ENCODE measurements around the gene KIF9.
A peak's percentile ranks its signal among the peaks of the same experiment; 100 is the strongest.
"Not testable (repeated sequence)": the region's sequence is repeated elsewhere in the genome, so short reads cannot be mapped to it uniquely, and the experiment has no call there.

The KIF9 gene

DNA sequence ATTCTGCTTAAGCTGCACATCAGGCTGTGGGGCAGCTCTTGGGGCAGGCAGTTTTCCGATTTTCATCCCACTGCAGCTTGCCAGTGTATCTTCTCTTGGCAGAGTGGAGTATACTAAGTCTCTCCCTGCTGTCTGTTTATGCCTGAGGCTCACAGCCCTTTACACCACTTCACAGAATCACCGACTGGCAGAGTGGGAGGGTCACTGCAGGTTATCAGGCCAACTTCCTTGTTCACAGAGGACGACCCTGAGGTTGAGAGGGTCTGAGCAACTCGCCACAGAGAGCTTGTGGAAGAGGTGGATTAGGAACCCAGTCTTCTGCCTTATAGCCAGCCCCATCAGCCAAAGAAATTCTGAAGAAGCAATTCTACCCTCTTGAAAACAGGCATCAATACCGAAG lies 30.9 kb downstream of the KIF9 start:
- in situ Hi-C loops (cut with MboI; ENCODE audit: low sequenced_read_pairs) = loop anchor here (10.0 kb wide), 1 partner anchor 73 kb away; no protein-coding TSS in a partner anchor
- H3K36me3 ChIP-seq (replicated peaks) = no peaks in the 10 kb centered on the region
- H3K27me3 ChIP-seq (ENCODE audit: low read depth) = no peaks in the 10 kb centered on the region
- no peak overlapping the region for H3K4me3 ChIP-seq
- no peaks in the 10 kb centered on the region for H3K9me3 ChIP-seq
- H3K4me1 ChIP-seq = peaks cover 12% of the 10 kb centered on the region
- DNase-seq (ENCODE audit: low spot score in 2 of 2) = no peak

DNA sequence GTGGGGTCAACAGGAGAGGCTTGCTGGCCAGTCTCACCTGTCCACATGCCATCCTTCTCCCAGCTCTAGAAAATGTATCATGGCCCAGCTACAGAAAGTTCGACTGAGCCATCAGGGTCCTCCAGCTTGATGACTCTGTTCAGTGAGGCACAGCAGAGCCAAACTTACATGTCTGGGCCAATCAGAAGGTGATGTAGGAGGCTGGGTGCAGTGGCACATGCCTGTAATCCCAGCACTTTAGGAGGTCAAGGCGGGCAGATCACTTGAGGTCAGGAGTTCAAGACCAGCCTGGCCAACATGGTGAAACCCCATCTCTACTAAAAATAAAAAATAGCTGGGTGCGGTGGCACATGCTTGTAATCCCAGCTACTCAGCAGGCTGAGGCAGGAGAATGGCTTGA lies 31.5 kb downstream of the KIF9 start:
- H3K27me3 ChIP-seq (ENCODE audit: low read depth); DNase-seq (ENCODE audit: low spot score in 2 of 2); H3K4me3 ChIP-seq; H3K36me3 ChIP-seq (replicated peaks); H3K9me3 ChIP-seq: not testable (repeated sequence)
- H3K4me1 ChIP-seq = peaks cover 12% of the 10 kb centered on the region
- in situ Hi-C loops (cut with MboI; ENCODE audit: low sequenced_read_pairs) = loop anchor here (10.0 kb wide), 1 partner anchor 74 kb away; no protein-coding TSS in a partner anchor

DNA sequence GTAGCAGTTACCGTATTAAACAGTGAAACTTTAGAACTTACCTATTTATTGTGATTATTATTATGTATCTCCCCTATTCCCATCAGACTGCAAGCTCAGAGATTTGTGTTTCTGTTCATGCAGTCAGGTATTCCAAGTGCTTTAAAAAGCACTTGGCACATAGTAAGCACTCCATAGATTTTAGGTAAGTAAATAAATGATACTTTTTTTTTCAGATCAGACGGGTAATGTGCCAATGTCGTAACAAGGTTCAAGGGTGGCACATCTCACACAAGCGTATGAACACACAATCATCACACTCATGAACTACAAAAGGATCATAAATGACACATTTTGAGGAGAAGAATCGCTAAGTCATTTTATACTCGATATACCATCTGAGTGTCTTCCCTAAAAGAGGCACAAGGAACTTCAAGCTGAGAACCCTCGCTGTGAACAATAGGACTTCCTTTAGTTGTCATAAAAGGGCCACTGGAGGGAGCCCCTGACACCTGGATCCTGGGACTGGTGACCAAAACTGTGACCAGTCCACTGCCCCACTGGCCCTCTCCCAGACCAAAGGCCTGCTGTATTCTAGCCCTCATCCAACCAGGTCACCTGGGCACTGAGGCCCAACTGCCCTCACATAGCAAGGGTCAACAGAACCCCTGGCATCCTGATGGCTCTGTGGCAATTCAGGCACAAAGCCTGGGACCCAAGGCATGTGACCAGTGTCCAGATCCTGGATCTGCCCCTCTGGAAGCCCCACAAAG lies 32.1 kb downstream of the KIF9 start:
- Histone ChIP-seq H3K4me1 (peaks cover 12% of the 10 kb centered on the region), H3K27me3 (ENCODE audit: low read depth) (no peaks in the 10 kb centered on the region), H3K4me3 (no peak overlapping the region), H3K9me3 (no peaks in the 10 kb centered on the region), H3K36me3 (replicated peaks) (no peaks in the 10 kb centered on the region)
- peak; percentile 43 to 60 for DNase-seq (ENCODE audit: low spot score in 2 of 2)
- in situ Hi-C loops (cut with MboI; ENCODE audit: low sequenced_read_pairs) = loop anchor here (10.0 kb wide), 1 partner anchor 74 kb away; no protein-coding TSS in a partner anchor

DNA sequence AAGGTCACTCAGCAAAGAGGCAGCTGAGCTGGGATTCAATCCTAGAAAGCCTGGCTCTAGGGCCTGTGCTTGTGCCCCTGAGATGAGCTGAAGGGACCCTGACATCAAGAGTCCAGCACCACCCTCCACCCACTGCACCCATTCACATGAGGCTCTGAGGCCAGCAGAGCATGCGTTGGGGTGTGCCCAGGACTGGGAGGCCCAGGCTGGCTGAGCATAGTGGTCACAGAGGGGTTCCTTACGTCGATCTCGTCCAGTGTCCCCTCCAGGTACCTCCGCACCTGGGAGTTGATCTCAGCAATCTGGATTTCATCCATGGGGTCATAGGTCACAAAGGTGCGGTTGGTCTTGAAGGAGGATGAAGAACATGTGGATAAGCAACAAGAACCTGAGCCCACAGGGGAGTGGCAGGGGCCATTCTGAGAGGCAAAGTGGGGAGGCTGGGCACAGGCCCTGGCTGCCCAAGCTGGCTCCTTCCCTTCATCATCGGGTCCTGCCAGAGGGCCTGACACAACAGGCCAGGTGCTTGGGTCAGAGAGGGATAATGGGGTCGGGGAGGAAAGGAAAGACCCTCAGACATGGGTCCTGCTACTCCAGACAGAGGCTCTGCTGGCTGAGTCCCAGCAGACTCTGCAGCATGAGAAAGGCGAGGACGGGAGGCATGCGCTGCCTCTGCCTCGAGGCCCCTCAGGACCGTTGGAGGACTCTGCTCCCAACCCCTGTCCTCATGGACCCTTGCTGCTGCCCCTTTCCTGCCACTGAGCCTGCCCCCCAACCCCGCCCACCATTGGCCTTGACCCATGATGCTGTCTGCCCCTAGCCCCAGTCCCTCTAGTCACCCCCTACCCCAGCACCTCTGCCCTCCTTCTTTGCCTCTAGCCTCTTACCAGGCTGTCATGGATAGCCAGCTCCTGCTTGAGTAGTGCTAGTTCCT lies 35.2 kb downstream of the KIF9 start:
- no peak for DNase-seq (ENCODE audit: low spot score in 2 of 2)
- no peaks in the 10 kb centered on the region for H3K4me1 ChIP-seq
- no peaks in the 10 kb centered on the region for H3K36me3 ChIP-seq (replicated peaks)
- H3K9me3 ChIP-seq = no peaks in the 10 kb centered on the region
- H3K27me3 ChIP-seq (ENCODE audit: low read depth) = no peaks in the 10 kb centered on the region
- in situ Hi-C loops (cut with MboI; ENCODE audit: low sequenced_read_pairs) = no loop called here
- H3K4me3 ChIP-seq = no peak overlapping the region

DNA sequence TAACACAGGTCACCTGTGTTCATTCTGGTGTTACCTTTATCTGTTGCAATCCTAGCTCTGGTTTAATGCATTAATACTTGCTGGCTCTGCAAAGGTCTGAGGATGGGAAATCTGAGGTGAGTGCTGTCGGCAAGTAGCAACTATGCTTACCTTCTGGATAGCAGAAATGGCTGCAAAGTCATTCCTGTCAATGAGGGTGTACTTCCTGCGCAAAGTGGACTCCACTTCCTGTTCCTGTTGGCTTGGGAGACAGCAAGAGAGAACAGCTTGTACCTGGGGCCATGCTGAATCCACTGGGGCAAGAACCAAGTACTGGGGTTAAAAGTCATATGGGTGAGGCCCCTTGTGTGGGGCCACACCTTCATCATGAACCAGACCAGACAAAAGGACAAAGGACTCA lies 37.3 kb downstream of the KIF9 start:
- no peaks in the 10 kb centered on the region for H3K9me3 ChIP-seq
- in situ Hi-C loops (cut with MboI; ENCODE audit: low sequenced_read_pairs) = no loop called here
- DNase-seq (ENCODE audit: low spot score in 2 of 2) = no peak

DNA sequence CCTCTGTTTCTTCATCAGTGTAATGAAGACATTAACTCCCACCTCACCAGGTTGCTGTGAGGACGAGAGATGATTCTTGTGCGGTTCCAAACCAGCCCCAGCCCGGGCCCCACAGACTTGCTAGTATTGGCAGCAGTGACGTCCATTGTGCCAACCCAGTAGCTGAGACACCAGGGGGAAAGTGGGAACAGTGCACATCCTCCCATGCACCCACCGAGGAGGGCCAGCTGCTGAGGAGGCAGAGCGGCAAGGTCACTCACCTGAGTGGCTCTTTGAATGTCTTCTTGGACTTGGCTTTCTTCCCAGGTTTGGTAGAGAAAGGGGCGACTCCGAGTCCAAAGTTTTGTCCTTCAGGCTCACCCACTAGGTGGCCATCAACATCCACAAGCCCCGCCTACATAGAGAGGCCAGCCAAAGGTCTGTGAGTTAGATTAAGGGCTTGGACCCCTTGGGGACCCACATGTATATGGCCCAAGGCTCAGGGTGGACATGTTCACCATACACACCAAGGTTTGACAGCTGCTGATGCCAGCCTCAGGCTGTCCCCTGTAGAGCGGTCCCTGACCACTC lies 38.0 kb downstream of the KIF9 start:
- Histone ChIP-seq H3K27me3 (ENCODE audit: low read depth) (no peaks in the 10 kb centered on the region), H3K4me3 (no peak overlapping the region), H3K36me3 (replicated peaks) (no peaks in the 10 kb centered on the region), H3K9me3 (no peaks in the 10 kb centered on the region), H3K4me1 (no peaks in the 10 kb centered on the region)
- in situ Hi-C loops (cut with MboI; ENCODE audit: low sequenced_read_pairs) = no loop called here
- DNase-seq (ENCODE audit: low spot score in 2 of 2) = no peak

More for the DNA sequence above, 37.3 kb downstream of the KIF9 start:
- Histone ChIP-seq H3K36me3 (replicated peaks) (no peaks in the 10 kb centered on the region), H3K27me3 (ENCODE audit: low read depth) (no peaks in the 10 kb centered on the region), H3K4me1 (no peaks in the 10 kb centered on the region), H3K4me3 (no peak overlapping the region)

DNA sequence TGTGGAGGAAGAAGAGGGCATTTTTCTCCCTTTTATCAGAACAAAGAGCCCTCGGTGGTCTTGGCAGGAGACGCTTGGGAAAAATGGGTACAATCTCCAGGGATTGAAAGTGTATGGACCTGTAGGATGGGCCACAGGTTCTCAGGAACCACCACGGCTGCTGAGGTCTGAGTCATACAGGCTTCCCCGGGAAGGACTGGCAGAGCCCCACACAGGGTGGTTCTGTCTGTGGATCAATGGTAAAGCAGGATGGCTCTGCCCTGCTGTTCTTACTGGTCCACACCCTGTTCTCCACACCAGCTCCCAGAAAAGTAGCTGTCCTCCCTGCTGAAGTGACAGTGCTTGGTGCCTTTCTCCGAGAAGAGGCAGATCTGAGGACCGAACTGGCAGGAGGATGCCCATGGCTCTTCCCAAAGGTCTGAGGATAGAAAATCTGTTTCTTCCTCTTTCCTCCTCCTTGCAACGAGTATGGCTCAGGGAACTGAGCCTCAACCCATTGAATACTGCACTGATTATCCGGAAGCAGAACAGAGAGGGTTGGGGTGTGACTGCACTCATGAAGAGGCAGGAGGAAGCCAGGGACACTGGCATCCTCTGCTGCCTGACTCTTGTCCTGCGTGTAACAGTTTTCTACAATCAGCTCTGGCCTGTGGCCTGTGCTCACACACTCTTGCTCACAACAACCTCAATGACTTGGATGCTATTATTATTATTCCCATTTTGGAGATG lies 39.0 kb downstream of the KIF9 start:
- Histone ChIP-seq H3K27me3 (ENCODE audit: low read depth) (no peaks in the 10 kb centered on the region), H3K9me3 (no peaks in the 10 kb centered on the region), H3K4me3 (no peak overlapping the region), H3K4me1 (no peaks in the 10 kb centered on the region), H3K36me3 (replicated peaks) (no peaks in the 10 kb centered on the region)
- in situ Hi-C loops (cut with MboI; ENCODE audit: low sequenced_read_pairs) = no loop called here
- DNase-seq (ENCODE audit: low spot score in 2 of 2) = no peak

DNA sequence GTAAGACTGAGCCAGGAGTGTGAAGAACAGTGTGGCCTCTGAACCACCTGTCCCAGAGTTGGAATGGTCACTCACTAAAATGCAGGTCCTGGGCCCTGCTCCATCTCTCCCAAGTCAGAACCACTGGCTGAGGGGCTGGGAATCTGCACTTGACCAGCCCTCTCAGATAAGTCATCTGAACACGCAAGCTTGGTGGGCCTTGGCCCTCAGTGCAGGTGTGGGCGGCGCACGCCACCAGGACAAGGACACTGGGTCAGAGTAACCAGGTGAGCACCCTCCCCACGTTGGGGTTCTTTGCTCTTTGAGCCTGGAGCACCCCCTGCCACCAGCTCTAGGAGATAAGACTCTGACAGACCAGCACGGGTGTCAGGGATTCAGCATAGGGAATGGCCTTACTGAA lies 42.7 kb downstream of the KIF9 start:
- H3K36me3 ChIP-seq (replicated peaks) = no peaks in the 10 kb centered on the region
- in situ Hi-C loops (cut with MboI; ENCODE audit: low sequenced_read_pairs) = no loop called here
- no peak for DNase-seq (ENCODE audit: low spot score in 2 of 2)
- H3K27me3 ChIP-seq (ENCODE audit: low read depth) = no peaks in the 10 kb centered on the region
- H3K4me3 ChIP-seq = no peak overlapping the region
- H3K4me1 ChIP-seq = no peaks in the 10 kb centered on the region
- H3K9me3 ChIP-seq = no peaks in the 10 kb centered on the region

DNA sequence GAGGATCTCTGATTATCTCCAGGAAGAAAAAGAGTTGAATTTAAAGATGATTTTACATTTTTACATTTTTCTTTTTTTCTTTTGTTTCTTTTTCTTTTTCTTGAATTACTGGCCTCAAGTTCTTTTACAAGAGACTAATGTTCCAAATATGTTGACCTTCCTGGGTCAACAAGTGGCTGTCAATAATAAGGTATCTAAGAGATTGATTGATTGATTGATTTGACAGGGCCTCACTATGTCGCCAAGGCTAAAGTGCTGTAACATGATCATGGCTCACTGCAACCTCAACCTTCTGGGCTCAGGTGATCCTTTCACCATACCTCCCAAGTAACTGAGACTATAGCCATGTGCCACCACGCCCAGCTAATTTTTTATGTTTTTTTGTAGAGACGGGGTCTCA lies 44.6 kb downstream of the KIF9 start:
- H3K4me1 ChIP-seq = no peaks in the 10 kb centered on the region
- no peaks in the 10 kb centered on the region for H3K9me3 ChIP-seq
- no peak for DNase-seq (ENCODE audit: low spot score in 2 of 2)
- H3K36me3 ChIP-seq (replicated peaks) = no peaks in the 10 kb centered on the region
- no peak overlapping the region for H3K4me3 ChIP-seq
- no peaks in the 10 kb centered on the region for H3K27me3 ChIP-seq (ENCODE audit: low read depth)
- in situ Hi-C loops (cut with MboI; ENCODE audit: low sequenced_read_pairs) = no loop called here

DNA sequence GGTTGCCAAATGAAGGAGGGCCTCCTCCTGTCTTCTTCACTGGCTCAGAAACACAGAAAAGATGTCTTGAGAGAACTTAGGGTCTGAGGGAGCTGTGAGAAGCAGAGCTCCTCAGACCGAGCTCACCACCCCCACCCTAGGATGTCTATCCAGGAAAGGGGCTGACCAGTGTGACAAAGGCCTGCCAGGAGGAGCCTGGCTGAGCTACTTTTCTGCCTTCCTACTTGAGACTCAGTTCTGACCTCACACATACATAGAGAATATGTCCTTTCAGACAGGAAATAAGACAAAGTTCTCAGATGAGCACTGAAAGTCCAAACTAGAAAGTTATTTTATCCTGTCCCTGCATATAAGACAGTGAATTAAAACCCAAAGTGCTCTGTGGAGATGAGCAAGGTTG lies 54.5 kb downstream of the KIF9 start:
- in situ Hi-C loops (cut with MboI; ENCODE audit: low sequenced_read_pairs) = no loop called here
- Histone ChIP-seq H3K36me3 (replicated peaks) (no peaks in the 10 kb centered on the region), H3K4me3 (no peak overlapping the region), H3K27me3 (ENCODE audit: low read depth) (no peaks in the 10 kb centered on the region), H3K4me1 (no peaks in the 10 kb centered on the region), H3K9me3 (no peaks in the 10 kb centered on the region)
- no peak for DNase-seq (ENCODE audit: low spot score in 2 of 2)

DNA sequence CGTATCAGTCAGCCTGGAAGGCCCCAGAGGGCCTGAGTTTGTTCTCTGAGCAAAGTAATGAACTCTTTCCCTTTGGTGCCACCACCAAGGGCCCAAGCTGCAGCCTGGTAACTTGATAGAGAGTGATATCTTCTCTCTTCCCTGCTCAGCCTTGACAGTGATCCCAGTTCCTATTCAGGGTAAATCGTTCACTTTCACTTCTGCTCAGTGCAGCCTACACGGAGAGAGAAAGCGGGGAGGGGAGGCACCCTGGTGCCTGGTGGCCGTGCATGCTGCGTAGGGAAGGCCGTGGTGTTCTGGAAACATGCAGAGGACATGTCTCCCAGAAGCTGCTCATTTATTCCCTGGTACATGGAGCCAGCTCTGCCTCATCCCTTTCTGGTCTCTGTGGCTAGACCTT lies 54.9 kb downstream of the KIF9 start:
- H3K9me3 ChIP-seq = no peaks in the 10 kb centered on the region
- H3K4me1 ChIP-seq = no peaks in the 10 kb centered on the region
- DNase-seq (ENCODE audit: low spot score in 2 of 2) = no peak
- H3K27me3 ChIP-seq (ENCODE audit: low read depth) = no peaks in the 10 kb centered on the region
- H3K4me3 ChIP-seq = no peak overlapping the region
- in situ Hi-C loops (cut with MboI; ENCODE audit: low sequenced_read_pairs) = no loop called here
- H3K36me3 ChIP-seq (replicated peaks) = no peaks in the 10 kb centered on the region

DNA sequence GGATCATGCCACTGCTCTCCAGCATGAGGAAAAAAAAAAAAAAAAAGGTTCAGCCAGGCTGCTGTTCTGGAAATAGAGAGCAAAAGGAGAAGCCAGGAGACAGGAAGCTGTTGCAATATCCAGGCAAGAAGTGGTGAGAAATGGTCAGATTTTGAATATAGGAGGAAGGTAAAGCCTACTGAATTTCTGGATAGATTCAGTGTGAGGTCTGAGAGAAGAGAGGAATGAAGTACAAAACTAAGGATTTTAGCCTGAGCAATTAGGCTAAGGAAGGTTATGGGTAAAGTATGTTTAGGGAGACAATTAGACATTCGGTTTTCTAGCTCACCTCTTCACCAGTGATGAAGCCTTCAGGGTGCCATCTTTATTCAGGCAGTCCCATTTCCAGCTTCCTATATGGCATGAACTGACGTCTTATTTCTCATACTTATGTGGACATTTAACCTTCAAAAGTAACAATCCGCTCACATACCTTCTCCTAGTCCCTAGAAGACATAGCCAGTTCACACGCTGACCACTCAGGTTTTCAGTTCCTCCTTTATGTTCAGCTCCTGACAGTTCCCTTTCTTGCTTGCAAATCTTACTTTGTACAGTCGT lies 57.2 kb downstream of the KIF9 start:
- Histone ChIP-seq H3K27me3 (ENCODE audit: low read depth) (no peaks in the 10 kb centered on the region), H3K36me3 (replicated peaks) (no peaks in the 10 kb centered on the region), H3K4me1 (peaks cover 3% of the 10 kb centered on the region), H3K4me3 (no peak overlapping the region), H3K9me3 (no peaks in the 10 kb centered on the region)
- in situ Hi-C loops (cut with MboI; ENCODE audit: low sequenced_read_pairs) = no loop called here
- no peak for DNase-seq (ENCODE audit: low spot score in 2 of 2)

DNA sequence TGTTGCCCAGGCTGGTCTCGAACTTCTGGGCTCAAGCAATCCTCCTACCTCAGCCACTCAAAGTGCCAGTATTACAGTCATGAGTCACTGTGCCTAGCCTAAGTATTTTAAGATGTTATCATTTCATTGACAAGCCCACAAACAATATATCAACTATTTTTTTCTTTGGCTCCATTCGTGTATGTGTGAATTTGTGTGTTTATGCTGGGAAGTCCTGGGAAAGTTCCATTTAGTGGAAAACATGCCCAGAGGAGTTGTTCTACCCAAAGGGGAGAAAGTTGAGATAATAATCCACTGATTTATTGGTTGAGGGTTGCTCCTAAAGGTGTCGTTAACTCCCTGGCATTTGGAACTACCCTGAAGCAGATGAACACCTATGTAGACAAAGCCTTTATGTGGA lies 58.8 kb downstream of the KIF9 start:
- H3K36me3 ChIP-seq (replicated peaks) = no peaks in the 10 kb centered on the region
- no peak overlapping the region for H3K4me3 ChIP-seq
- no peak for DNase-seq (ENCODE audit: low spot score in 2 of 2)
- in situ Hi-C loops (cut with MboI; ENCODE audit: low sequenced_read_pairs) = no loop called here
- H3K9me3 ChIP-seq = no peaks in the 10 kb centered on the region
- H3K4me1 ChIP-seq = peaks cover 8% of the 10 kb centered on the region
- no peaks in the 10 kb centered on the region for H3K27me3 ChIP-seq (ENCODE audit: low read depth)
